ENCODE results near the gene PTPMT1.

Gene PTPMT1

DNA sequence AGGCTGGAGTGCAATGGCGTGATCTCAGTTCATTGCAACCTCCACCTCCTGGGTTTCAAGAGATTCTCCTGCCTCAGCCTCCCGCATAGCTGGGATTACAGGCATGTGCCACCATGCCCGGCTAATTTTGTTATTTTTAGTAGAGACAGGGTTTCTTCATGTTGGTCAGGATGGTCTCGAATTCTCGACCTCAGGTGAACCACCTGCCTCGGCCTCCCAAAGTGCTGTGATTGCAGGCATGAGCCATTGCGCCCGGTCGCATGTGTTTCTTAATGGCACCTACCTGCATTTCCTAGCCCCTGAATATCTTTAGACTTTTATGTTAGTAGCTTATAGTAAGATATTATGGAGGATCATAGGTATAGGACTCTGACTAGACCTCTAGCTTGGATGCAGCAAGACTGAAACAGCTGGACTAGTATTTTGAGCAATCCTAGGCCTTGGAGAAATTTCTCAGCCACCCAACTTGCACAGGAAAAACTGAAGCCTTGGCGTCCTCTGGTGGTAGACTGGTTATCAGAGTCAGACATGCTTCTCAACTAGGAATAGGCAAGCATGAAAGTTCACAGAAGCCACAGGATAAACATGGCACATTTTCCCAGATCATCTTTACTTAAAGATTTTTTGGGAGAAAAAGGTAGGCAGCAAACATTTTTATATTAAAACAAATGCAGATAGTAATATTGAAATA lies 51.5 kb downstream of the PTPMT1 start:
- peak in 1 of 5 donors; percentile 13 for DNase-seq

DNA sequence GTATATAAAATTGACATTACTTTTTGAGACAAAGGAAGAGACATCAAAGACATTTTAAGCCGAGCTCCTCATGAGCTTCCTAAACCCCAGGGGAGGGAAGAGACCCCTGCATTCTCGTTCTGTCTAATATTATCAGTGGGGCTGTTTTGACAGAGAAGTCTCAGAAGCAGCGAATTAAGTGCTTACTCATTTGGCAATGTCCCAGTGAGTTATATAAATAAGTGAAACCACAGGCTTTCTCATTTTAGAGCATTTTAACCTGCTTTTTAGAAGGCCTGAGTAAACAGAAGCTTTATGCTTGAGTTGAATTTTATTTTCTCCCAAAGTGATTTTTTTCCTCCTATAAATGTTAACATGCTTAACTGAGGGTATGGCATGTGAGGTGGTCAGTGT lies 52.0 kb downstream of the PTPMT1 start:
- DNase-seq, result no peak

DNA sequence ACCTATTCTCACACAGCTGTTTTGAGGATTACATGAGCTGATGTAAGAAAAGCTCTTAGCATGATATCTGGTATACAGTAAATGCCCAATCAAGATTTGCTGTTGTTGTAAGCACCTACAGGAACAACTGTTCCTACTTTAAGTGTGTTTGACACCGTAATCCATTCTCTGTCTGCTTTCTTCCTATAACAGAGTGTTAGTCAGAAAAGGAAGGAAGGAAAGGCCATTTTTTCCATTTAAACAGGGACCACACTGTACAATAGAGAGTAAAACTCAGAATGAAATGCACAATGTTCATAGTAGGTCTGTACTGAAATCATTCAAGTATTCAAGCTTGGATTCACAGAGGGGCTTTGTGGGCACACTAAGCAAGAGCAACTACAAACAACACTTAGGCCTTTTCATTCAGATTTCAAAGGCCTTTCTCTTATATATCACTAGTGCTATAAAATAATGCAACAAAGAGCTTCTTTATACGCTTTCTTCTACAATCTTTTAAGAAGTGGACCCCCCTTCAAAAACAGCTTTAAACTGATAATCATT lies 55.5 kb downstream of the PTPMT1 start:
- no peak for DNase-seq

All from T-helper 1 cell (primary cell).